ENCODE results near the gene CAPS.
"Not testable (repeated sequence)": the region's sequence is repeated elsewhere in the genome, so short reads cannot be mapped to it uniquely, and the experiment has no call there.

The CAPS gene

DNA sequence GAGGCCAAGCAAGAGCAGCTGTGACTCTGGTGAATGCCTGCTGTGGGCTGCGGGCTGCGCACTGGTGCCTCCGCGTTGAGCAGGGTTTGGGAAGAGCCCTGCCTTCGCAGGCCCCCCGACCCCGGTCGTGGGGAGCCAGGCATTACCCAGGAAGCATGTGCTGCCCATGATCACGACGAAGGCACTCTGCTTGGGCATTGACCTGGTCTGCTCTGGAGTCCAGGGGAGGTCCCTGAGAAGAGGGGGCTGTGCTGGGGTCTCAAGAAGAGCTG lies 44.7 kb downstream of the CAPS start:
- DNase-seq = no peak

DNA sequence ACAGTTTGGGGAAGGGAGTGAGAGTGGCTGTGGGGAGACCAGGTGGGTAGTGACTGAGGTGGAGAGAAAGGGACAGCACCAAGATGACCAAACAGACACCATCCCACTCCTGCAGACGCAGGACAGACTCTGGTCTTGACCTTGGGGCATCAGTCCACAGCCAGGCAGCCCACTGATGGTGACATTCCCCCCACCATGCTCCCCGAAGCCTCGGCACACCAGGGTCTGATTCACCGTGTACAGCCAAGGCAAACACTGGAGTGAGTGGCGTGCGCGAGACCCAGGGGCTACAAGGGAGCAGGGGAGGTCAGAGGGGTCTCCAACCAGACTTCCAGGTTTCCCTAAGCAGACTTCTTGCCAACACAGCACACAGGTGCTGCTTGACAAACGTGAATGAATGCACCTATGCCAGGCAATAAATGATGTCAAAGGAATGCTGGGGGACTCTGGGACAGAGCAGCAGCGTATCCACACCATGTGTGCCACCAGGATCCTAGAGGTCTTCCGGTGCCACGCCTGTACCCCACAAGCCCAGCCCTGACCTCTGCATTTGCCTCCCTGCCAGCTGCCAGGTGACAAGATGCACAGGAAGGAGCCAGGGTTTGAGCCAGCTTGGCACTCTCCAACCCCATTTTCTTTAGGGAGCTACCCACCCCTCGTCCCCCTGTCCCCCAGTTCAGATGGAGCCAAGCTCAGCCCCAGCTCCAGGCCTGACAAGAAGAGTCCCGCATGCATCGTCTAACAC lies 45.4 kb downstream of the CAPS start:
- DNase-seq = no peak

- DNase-seq = no peak
These were observed 46.2 kb downstream of the CAPS start for GRCh38 chr19:5960005-5961001.

DNA sequence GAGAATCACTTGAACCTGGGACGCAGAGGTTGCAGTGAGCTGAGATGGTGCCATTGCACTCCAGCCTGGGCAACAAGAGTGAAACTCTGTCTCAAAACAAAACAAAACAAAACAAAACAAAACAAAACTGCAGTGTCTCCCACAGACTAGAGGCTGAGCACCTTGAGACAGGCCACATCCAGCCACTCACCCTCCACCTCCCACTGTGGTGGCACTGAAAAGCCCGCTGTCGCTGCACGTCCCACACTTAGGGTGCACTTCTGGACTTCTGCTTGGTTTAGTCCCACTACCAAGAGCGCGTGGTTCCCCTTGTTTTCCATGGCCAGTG lies 47.6 kb downstream of the CAPS start:
- DNase-seq = not testable (repeated sequence)

DNA sequence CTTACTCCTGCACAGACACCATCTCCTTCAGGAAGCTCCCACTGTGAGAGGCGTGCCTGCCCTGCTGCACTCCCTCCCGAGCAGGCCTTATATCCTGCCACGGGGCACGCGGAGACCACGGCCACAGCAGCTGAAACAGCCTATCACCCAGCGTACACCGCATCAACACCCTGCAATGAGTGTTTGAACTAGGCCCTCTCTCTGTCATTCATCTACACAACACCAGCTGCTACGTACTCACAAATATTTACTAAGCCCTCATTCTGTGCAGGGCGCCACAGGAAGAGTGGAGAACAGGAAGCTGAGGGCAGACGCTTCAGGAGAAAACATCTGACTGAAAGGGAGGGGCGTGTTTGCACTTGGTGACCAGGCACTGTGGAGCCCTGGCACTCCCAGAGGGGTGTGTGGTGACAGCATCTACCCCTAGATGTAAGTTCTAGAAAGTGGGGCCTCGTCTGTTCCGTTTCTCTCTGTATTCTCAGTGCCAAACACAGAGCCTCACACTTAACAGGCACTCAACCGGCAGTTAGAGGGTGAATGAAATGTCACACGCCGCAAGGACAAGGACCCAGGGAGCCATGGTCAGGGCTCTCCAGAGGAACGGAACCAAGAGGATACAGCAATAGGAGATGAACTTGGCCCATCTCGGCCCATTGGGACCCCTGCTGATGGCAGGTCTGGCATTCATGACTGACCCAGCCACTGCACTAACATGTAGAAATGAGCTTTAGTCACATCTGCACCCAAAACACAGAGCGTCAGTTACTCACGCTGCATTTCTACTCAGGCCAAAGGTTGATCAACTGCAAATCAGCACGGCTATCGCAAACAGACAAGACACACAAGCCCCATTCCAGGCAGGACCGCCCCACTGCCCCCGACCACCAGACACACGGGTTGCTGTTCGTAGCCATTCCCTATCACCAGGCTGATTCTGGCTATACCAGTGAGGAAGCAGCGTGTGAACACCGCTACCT lies 48.2 kb downstream of the CAPS start:
- peak; percentile 73 for DNase-seq

- not testable (repeated sequence) for DNase-seq
These were observed 49.2 kb downstream of the CAPS start for GRCh38 chr19:5963259-5963658.

- DNase-seq = no peak
These were observed 49.8 kb downstream of the CAPS start for GRCh38 chr19:5963855-5964254.

- no peak for DNase-seq
These were observed 50.9 kb downstream of the CAPS start for GRCh38 chr19:5964816-5965565.

Measured in suppressor macrophage treated with lipopolysaccharide for 4 hours (primary cell).